ENCODE measurements around the gene CKLF.
A peak's percentile ranks its signal among the peaks of the same experiment; 100 is the strongest.
"Not testable (repeated sequence)": the region's sequence is repeated elsewhere in the genome, so short reads cannot be mapped to it uniquely, and the experiment has no call there.

CKLF gene, protein sequence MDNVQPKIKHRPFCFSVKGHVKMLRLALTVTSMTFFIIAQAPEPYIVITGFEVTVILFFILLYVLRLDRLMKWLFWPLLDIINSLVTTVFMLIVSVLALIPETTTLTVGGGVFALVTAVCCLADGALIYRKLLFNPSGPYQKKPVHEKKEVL

DNA sequence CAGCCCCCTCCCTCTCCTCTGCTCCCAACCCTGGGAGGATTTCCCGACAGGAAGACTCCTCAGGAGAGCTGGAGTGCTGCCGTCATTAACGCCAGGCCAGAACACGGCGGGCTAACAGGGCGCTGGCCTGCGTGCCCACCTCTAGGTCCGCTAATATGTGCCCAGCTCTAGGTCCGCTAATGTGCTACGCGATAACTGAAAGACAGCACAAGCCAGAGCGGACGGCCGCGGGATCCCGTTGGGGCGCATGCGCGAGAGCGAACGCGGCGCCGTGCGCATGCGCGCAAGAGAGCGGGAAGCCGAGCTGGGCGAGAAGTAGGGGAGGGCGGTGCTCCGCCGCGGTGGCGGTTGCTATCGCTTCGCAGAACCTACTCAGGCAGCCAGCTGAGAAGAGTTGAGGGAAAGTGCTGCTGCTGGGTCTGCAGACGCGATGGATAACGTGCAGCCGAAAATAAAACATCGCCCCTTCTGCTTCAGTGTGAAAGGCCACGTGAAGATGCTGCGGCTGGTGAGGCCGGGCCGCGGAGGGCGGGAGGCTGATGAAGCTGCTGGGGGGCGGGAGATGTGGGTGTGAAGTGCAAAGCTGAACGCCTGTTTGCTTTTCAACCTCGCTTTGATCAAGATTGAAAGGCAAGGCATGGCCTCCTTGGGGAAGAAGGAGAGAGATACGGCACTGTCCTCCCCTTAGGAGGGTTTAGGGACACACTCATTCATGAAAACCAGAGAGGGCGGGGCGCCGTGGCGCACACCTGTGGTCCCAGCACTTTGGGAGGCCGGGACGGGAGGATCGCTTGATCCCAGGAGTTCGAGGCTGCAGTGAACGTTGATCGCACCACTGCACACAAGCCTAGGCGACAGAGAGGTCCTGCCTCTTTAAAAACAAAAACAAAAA is at the start of gene CKLF:
Gene CKLF (plus strand): TSS at position 291 of the 892 bp plus-strand sequence. CDS start 140 bp downstream, at position 431.
- ATAC-seq: peak; percentile 63
- DNase-seq: peak; percentile 90

DNA sequence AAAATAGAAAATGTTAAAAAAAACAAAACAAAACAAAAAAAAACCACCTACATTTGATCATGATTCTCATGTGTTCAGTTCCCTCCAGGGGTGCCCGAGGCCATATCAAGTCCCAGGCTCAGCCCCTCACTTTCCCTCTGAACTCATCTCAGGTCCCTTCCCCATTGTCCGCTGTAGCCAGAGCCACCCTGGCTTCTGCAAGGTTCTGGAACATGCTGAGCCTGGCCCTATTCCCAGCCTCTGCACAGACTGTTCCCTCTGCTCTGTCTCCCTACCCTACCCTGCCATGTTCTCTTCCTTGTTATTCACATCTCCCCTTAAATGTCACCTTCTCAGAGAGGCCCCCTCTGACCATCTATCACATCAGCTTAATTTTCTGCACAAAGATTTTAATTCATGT is 49.3 kb upstream of the CKLF start:
- DNase-seq: no peak
- no peak for ATAC-seq

DNA sequence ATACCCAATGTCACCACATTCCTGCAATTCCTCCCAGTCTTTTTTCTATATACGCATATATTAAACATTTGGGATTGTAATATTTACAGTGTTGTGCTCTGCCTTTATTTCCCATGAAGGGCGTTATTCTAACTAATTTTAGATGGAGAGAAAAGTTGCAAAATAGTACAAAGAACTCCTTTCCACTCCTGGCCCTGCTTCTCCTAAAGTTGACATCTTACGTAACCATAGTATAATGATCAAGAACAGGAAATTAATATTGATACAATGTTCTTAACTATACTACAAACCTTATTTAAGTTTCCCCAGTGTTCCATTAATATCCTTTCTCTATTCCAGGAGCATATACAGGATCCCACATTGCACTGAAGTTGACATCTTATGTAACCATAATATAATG is 48.8 kb upstream of the CKLF start:
- DNase-seq (no peak), ATAC-seq (no peak)

DNA sequence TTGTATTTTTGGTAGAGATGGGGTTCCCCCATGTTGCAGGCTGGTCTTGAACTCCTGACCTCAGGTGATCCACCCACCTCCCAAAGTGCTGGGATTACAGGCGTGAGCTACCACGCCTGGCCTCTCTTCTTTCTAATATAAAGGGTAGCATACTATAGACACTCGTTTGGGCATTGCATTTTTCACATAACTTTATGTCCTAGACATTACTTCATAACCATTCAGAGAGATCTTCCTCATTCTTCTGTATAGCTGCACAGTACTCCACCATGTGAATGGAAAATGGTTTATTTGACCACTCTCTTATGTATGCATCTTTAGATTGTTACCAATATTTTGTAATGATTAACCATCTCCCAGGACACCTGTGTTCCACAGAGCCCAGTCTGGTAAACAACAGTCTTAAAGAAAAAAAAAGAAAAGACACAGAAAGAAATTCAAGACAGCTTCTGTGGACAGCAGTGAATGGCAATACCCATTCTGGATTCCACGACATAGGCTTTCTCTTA is 44.6 kb upstream of the CKLF start:
- ATAC-seq (no peak), DNase-seq (no peak)

DNA sequence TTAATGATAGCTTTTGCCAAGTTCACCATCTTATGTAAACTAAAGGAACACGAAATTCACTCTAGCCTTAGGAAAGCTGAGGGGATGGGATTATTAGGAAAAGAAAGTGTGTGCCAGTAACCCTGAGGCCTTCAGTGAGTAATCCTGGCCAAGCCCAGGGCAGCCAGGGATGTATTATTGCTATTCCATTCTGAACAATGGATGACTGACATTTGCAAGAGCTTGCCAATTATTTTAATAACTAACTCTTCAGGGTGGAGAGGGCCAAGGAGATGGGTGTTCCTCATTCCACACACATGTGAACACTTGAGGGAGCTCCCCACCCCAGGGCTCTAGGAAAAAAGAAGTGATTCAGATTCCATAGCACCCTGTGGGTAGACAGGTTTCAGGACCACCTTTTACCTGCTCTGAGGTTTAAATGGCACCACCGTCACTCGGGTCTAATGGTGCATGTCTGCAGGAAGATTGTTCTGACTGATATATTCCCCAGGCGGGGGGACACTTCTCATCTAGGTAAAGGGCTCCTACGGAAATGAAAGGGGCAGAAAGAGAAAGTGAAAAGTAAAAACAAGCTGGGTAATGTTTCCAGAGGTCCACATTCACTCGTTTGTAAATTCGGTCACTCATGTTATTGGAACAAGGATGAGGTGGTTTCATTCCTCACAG is 44.0 kb upstream of the CKLF start:
- ATAC-seq: peak; percentile 14

DNA sequence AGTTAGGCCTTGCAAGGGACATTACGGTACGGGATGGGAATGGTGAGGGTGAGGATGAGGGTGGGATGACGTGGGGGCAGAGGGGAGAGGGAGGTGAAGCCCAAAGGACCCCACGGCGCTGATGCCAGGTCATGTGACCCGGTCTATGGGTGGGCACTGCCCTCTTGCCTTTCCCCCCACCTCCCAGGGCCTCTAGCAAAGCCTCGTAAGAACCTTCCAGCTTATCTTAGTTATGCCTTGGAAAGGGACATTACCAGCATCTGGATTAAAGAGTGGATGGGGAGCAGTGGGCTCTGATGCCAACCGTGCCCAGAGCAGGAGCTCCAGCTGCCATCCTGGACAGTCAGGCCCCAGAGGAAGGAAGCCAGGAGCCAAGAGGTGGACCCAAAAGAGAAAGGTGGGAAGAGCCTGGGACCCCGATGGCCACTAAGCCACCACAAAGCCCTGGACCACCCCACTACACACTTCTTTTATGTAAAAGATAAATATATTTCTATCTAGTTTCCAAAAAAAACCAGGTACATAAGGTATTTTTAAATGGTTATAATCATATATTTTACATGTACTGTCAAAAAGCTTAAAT is 43.4 kb upstream of the CKLF start:
- ATAC-seq (no peak), DNase-seq (no peak)

More for the DNA sequence above, 44.0 kb upstream of the CKLF start:
- no peak for DNase-seq

DNA sequence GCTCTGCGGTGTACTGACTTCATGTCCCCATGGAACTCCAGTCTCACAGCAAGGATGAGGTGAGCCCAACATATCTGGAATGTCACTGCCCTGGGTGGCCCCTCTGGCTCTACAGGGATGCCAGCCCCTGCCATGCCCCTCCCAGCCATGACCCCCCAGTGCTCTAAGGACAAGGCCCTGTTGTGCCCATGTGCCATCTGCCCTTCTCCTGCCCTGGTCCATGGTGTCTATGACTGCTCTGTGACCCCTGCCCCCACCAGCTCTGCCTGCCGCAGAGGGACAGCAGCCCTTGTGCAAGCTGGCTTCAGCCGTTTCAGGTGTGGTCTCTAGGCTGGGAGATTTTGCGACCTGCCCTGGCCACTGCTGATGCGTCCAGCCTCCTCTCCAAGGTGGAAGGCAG is 42.8 kb upstream of the CKLF start:
- ATAC-seq (no peak), DNase-seq (no peak)

DNA sequence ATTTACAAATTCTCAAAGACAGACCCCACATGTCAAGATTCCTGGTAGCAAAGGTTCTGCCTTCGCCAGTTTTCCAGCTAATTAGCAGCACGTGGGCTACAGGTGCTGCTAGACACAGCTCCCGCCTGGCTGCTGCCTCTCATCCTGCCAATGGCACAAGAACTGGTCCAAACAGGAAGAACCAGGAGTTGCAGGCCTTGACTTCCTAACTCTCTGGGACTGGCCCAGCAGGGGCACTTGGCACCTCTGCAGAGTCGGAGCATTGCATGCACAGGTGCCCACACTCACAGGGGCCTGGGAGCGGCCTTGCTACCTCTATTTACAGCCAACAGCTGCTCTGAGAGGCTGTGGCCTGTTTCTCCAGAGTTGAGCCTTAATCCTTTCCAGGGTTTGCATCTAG is 42.1 kb upstream of the CKLF start:
- no peak for DNase-seq
- ATAC-seq: no peak

DNA sequence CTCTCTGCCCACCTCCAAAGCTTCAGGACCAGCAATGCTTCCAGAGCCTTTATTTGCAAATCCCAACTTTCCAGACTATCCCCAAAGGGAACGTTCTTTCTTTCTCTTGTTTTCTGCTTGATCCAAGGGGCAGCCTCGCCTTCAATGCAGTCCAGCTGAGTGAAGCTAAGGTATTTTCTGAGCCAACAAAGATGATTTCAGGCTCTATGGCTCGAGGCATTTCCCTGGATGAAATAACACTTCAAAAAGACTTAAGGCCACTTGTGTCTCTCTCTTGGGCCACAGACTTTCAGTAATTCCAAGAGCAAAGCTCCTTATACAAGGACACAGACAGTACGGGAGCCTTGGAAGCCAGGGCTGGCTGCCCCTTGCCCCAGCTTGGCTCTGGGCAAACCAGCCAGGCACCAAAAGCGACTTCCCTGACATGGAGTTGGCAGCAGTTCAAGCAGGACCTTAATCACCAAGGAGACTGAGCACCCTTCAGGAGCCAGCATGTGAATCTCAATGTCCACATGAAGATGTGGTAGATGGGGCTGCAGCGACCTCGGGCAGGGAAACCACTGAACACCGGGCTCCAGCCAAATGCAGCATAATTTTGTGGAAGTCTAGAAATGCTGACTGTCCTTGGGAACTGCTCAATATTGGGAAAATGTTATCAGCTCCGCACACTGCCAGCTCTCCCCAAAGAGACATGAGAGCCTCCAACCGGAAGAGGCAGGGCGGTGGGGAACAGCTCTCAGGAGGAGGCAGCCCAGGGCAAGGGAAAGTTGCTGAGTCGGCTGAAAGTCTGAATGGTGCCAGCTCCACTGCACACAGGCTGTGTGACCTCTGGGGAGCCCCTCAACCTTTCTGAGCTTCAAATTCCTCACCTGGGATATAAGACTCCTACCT is 41.4 kb upstream of the CKLF start:
- DNase-seq: no peak

DNA sequence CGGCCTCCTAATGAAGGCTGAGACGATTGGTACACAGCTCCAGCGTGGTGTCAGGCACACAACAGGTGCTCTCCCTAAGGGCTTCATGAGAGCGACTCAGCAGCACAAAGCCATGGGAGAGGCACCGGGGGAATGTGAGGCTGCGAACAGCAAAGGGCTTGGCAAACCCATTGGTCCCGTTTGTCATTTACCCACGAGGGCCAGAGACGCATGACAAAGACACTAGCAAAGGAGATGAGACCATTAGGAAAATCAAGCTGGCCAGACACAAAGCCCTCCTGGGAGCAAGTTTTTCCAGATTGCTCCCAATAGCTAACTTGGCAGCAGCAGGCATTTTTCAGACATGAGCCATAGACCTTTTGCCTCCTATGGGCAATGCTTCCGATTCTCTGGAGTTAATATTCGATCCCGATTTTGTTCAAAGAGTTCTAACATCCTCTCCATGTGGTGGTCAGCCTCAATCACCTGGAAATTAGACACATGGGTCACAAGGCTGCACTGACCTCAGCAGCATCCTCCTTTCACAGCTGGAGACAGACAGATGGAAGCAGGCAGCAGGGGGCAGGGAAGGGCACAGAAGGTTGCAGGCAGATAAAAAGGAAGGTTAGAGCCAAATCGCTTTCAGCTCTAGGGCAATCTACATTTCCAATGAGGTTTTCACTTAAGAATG is 40.6 kb upstream of the CKLF start:
- DNase-seq: no peak
- no peak for ATAC-seq

More for the DNA sequence above, 41.4 kb upstream of the CKLF start:
- no peak for ATAC-seq

DNA sequence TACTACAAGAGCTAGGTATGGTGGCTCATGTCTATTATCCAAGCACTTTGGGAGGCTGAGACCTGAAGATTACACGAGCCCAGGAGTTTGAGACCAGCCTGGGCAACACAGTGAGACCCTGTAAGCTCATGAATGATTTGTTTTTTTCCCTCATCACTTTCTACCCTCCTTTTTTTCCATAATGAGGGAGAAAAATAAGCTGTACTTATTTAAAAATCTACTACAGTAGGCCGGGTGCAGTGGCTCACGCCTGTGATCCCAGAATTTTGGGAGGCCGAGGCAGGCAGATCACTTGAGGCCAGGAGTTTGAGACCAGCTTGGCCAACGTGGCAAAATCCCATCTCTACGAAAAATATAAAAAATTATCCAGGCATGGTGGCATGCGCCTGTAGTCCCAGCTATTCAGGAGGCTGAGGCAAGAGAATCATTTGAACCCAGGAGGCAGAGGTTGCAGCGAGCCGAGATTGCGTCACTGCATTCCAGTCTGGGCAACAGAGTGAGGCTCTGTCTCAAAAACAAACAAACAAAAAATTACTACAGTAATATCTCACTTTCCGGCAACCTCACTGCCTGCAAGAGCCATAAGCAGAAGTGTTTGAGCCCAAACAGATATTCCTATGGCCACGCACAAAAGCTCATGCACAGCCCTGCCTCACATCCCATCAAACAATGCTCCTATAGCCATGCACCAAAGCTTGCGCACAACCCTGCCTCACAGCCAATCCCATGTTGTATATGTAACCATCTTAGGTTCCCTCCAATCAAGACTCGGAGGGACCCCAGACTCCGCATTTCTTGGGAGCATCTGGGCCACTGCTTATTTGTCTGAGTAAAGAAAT is 39.9 kb upstream of the CKLF start:
- DNase-seq: no peak
- no peak for ATAC-seq

DNA sequence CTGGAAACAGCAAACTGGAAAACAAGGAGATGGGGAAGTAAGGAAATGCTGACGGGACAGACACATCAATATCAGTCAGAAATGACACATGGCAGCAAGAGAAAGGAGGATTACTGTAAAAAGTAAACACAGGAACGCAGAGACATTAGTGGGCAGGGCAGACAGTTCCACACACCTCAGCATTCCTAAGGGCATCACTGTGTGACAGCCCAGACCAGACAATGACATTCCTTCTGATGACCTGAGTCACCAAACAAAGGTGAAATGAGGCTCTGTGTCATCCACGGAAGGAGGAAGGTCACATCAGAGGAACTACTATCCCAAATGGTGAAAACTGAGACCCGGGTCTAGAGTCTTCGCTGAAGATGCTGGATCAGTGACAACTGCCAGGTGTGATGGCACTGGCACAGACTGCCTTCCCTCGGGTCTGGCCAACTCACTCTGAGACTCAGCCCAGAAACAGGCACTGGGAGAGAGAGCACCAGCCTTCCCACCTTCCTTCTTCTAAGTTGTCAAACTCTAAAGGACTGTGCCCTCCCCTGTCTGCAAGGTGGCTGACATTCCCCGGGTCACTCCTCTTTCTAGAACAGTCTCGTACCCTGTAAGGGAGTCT is 39.2 kb upstream of the CKLF start:
- no peak for ATAC-seq
- no peak for DNase-seq

DNA sequence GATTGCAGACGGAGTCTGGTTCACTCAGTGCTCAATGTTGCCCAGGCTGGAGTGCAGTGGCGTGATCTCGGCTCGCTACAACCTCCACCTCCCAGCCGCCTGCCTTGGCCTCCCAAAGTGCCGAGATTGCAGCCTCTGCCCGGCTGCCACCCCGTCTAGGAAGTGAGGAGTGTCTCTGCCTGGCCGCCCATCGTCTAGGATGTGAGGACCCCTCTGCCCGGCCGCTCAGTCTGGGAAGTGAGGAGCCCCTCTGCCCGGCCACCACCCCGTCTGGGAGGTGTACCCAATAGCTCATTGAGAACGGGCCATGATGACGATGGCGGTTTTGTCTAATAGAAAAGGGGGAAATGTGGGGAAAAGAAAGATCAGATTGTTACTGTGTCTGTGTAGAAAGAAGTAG is 38.0 kb upstream of the CKLF start:
- not testable (repeated sequence) for DNase-seq, ATAC-seq

DNA sequence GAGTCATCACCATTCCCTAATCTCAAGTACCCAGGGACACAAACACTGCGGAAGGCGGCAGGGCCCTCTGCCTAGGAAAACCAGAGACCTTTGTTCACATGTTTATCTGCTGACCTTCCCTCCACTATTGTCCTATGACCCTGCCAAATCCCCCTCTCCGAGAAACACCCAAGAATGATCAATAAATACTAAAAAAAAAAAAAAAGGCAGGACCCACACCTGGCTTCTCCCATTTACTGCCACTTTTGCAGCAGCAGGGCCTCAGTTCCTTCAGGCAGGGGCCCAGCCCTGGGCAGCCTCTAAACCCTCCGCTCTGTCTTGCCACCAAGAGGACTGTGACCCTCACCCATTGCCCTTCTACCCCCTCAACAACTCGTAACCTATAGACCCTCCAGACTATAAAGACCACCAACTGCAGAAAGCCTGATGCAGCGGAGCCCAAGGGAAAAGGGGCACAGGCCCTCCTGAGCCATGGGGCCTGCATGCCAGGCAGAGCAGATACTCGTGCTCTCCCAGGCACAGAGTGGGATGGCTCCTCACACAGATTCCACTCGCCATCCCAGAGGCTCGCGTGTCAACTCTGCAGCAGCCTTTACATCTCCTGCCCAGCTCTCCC is 37.3 kb upstream of the CKLF start:
- ATAC-seq, DNase-seq: not testable (repeated sequence)

DNA sequence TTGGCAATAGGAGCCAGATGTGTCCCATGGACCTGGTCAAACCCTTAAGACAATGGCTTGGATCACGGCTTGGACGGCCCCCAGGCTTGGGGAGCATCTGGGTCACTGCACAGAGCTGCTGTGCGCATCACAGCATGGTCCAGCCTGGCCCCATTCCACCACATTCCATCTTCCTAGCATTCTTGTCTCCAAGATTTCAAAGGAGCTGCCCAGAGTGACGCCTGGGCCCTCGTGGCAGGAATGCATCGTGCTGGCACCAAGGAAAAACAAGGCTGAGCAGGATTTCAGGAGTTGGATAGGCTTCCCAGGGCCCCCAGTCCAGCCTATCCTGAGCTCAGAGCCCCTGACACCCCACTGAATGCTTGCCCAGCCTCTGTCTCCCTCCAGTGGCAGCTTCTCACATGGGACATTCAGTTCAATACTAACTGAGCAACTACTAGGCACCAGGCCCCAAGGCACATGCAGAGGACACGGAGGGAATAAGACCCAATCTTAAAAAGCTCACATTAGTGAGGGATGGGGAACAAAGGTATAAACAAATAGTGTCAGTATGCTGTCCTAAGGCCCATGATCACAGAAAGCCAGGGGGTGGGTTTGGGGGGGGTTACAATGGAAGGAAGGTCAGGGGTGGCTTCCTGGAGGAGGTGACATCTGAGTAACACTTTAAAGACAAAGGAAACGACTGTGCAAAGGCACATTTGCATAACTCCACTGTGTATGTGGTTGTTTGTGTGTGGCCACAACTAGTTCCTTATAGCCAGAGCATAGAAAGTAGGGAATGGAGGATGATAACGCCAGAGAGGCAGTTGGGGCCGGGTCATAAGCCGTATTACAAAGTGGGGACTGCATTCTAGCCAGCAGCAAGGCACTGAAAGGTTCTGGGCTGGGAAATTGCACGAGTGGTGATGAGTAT is 36.5 kb upstream of the CKLF start:
- ATAC-seq: peak; percentile 29
- no peak for DNase-seq

DNA sequence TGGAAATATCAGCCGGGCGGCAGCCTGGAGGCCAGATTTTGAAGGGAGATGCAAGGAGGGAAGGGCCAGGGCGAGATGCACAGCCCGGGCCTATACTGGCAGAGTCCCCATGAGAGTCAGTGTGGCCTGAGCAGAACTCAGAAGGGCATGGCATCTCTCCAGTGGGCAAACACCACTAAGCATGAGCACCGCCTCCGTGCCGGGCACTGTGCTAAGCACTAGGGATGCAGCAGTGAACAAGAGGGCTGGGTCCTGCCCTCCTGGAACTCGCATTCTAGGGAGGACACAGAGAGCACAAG is 35.9 kb upstream of the CKLF start:
- ATAC-seq (no peak), DNase-seq (no peak)

DNA sequence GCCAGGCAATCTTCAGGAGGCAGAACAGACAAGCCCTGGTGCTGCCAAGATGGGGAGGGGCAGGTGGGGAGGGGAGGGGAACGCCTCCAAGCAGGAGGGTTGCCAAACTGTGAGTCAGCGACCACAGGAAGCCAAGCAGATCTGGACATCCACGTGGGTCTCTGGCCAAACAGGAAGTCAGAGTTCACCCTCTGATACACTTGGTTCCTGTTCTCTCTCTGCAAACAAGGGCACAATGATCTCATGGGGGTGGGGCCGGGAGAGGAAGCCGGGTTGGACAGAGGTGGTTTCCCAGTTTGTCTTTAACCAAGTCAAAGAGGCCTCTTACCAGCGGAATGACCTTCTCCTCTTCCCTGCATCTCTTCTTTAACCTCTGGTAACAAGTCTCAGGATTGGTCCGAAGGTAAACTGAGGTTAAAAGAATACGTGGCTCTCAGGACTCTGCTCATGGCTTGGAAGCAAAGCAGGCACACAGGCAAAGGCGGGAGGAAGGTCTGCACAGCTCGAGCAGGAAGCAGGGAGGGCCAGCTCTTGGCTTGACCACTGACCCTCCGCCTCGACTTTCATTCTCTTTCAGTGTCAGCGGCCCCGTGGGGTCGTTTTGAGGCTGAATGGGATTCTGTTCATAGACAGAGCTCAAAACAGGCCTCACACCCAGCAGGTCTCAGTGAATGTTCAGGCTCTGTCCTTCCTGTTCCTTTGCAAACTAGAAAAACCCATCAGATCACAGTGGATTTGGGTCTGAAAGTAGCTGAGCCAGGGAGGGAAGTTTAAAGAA is 35.4 kb upstream of the CKLF start:
- ATAC-seq (peak; percentile 88), DNase-seq (peak; percentile 88)
